HUES64 (cell line): ENCODE data around the gene CLEC14A. TPM values are rescaled to one million over a fixed set of nuclear protein-coding genes. Genes with fewer than 3 reads are reported as not detected.

ENCODE experiments used
- H3K27ac ChIP-seq: 2 replicates; pipeline ENCODE4 v1.7.0; 2013; ENCODE audit warnings: low read depth, low read length, inconsistent platforms
- H3K27me3 ChIP-seq: 2 replicates; pipeline ENCODE4 v1.6.1; 2013; ENCODE audit warnings: mild to moderate bottlenecking, low read length; ENCODE audit not compliant: insufficient read depth
- H3K36me3 ChIP-seq: 2 replicates; pipeline ENCODE4 v1.6.1; 2013; ENCODE audit warnings: mild to moderate bottlenecking, low read length; ENCODE audit not compliant: insufficient read depth
- H3K4me1 ChIP-seq: 2 replicates; pipeline ENCODE4 v1.6.1; 2013; ENCODE audit warnings: mild to moderate bottlenecking, low read length, moderate library complexity; ENCODE audit not compliant: insufficient read depth
- H3K4me3 ChIP-seq: 2 replicates; pipeline ENCODE4 v1.5.1; 2013; ENCODE audit warnings: mild to moderate bottlenecking, low read length, moderate library complexity
- H3K9ac ChIP-seq: 2 replicates; pipeline ENCODE4 v1.6.1; 2013; ENCODE audit warnings: mild to moderate bottlenecking, low read depth, low read length
- H3K9me3 ChIP-seq: 2 replicates; pipeline ENCODE4 v1.6.1; 2013; ENCODE audit warnings: low read depth, low read length; ENCODE audit not compliant: insufficient read depth
- WGBS: fragments of 150-250, 120-280 bp; methylation state at CpG from one replicate; pipeline ENCODE4 v1.1.7; 2013; ENCODE audit warnings: missing lambda C conversion rate; 5-methylcytosine and 5-hydroxymethylcytosine counted together
- polyA plus RNA-seq, 2 experiments: library from polyadenylated mRNA; stranded (reverse); fragments of 50-300 nt; gene quantifications; one replicate each; pipeline ENCODE4 v1.2.3, GENCODE V29; 2013

CLEC14A gene
- polyA plus RNA-seq (2013, experiment 1 of 2): not detected
- 0.13 TPM for polyA plus RNA-seq (2013, experiment 2 of 2)

GRCh38 chr14:38255673-38256532, at the start of gene CLEC14A:
Gene CLEC14A, minus strand, starts transcription at chr14:38256093. Its CDS starts 71 bp downstream, at chr14:38256022.
- Histone ChIP-seq H3K9ac (peak within 1 kb of the TSS; percentile 14; the same call in 1 of the 2 replicates), H3K4me3 (peak within 1 kb of the TSS; percentile 59), H3K4me1 (no peaks in the 10 kb centered on the region), H3K36me3 (no peaks in the 10 kb centered on the region), H3K27ac (no peak within 1 kb of the TSS), H3K27me3 (peaks cover 71% of the 10 kb centered on the region), H3K9me3 (no peaks in the 10 kb centered on the region)
- WGBS: 9% methylated on average over 68 of the region's 68 CpGs

GRCh38 chr14:38302966-38303365, 47.1 kb upstream of the CLEC14A start:
- no peak overlapping the region for H3K4me3 ChIP-seq
- H3K27ac ChIP-seq: no peak overlapping the region
- no peak overlapping the region for H3K9ac ChIP-seq
- no peaks in the 10 kb centered on the region for H3K36me3 ChIP-seq
- peaks cover 15% of the 10 kb centered on the region for H3K27me3 ChIP-seq
- no peaks in the 10 kb centered on the region for H3K4me1 ChIP-seq
- H3K9me3 ChIP-seq: no peaks in the 10 kb centered on the region
- 91% methylated on average over 1 of the region's 1 CpG for WGBS

- Histone ChIP-seq H3K9me3 (no peaks in the 10 kb centered on the region), H3K4me3 (no peak overlapping the region), H3K9ac (no peak overlapping the region), H3K27me3 (peaks cover 6% of the 10 kb centered on the region), H3K36me3 (no peaks in the 10 kb centered on the region), H3K4me1 (no peaks in the 10 kb centered on the region), H3K27ac (no peak overlapping the region)
- 98% methylated on average over 2 of the region's 2 CpGs for WGBS
These were observed 46.1 kb upstream of the CLEC14A start for GRCh38 chr14:38302034-38302433.

- Histone ChIP-seq H3K27ac (no peak overlapping the region), H3K9me3 (no peaks in the 10 kb centered on the region), H3K4me3 (no peak overlapping the region), H3K36me3 (no peaks in the 10 kb centered on the region), H3K27me3 (no peaks in the 10 kb centered on the region; the same call in 1 of the 2 replicates), H3K9ac (no peak overlapping the region), H3K4me1 (no peaks in the 10 kb centered on the region)
- 86% methylated on average over 1 of the region's 1 CpG for WGBS
These were observed 41.8 kb upstream of the CLEC14A start for GRCh38 chr14:38297681-38298080.

- no peaks in the 10 kb centered on the region for H3K9me3 ChIP-seq
- H3K9ac ChIP-seq: no peak overlapping the region
- no peaks in the 10 kb centered on the region for H3K27me3 ChIP-seq
- H3K27ac ChIP-seq: no peak overlapping the region
- no peaks in the 10 kb centered on the region for H3K36me3 ChIP-seq
- H3K4me1 ChIP-seq: no peaks in the 10 kb centered on the region
- H3K4me3 ChIP-seq: no peak overlapping the region
These were observed 36.0 kb upstream of the CLEC14A start for GRCh38 chr14:38291681-38292467.

GRCh38 chr14:38290601-38291188, 34.8 kb upstream of the CLEC14A start:
- H3K36me3 ChIP-seq: no peaks in the 10 kb centered on the region
- no peak overlapping the region for H3K27ac ChIP-seq
- H3K4me1 ChIP-seq: no peaks in the 10 kb centered on the region
- 98% methylated on average over 5 of the region's 5 CpGs for WGBS
- H3K9ac ChIP-seq: no peak overlapping the region
- no peaks in the 10 kb centered on the region for H3K9me3 ChIP-seq
- H3K27me3 ChIP-seq: no peaks in the 10 kb centered on the region
- no peak overlapping the region for H3K4me3 ChIP-seq

- Histone ChIP-seq H3K4me1 (no peaks in the 10 kb centered on the region), H3K27me3 (no peaks in the 10 kb centered on the region), H3K27ac (no peak overlapping the region), H3K9me3 (no peaks in the 10 kb centered on the region), H3K9ac (no peak overlapping the region), H3K36me3 (no peaks in the 10 kb centered on the region), H3K4me3 (no peak overlapping the region)
These were observed 30.6 kb upstream of the CLEC14A start for GRCh38 chr14:38286452-38286851.

GRCh38 chr14:38285962-38286361, 30.1 kb upstream of the CLEC14A start:
- H3K4me1 ChIP-seq: no peaks in the 10 kb centered on the region
- 50% methylated on average over 1 of the region's 2 CpGs for WGBS
- no peak overlapping the region for H3K4me3 ChIP-seq

GRCh38 chr14:38282936-38283335, 27.0 kb upstream of the CLEC14A start:
- H3K9ac ChIP-seq: no peak overlapping the region

More at GRCh38 chr14:38285962-38286361, 30.1 kb upstream of the CLEC14A start:
- H3K9me3 ChIP-seq: no peaks in the 10 kb centered on the region
- H3K9ac ChIP-seq: no peak overlapping the region
- H3K27me3 ChIP-seq: no peaks in the 10 kb centered on the region
- no peak overlapping the region for H3K27ac ChIP-seq
- no peaks in the 10 kb centered on the region for H3K36me3 ChIP-seq

GRCh38 chr14:38280081-38280480, 24.2 kb upstream of the CLEC14A start:
- no peak overlapping the region for H3K4me3 ChIP-seq
- H3K4me1 ChIP-seq: peaks cover under 1% of the 10 kb centered on the region; the same call in 1 of the 2 replicates
- H3K9ac ChIP-seq: no peak overlapping the region
- H3K9me3 ChIP-seq: no peaks in the 10 kb centered on the region
- WGBS: 84% methylated on average over 2 of the region's 2 CpGs
- H3K27ac ChIP-seq: no peak overlapping the region
- H3K27me3 ChIP-seq: no peaks in the 10 kb centered on the region
- no peaks in the 10 kb centered on the region for H3K36me3 ChIP-seq

More at GRCh38 chr14:38282936-38283335, 27.0 kb upstream of the CLEC14A start:
- Histone ChIP-seq H3K9me3 (no peaks in the 10 kb centered on the region), H3K36me3 (no peaks in the 10 kb centered on the region), H3K27ac (no peak overlapping the region), H3K4me1 (no peaks in the 10 kb centered on the region), H3K27me3 (no peaks in the 10 kb centered on the region), H3K4me3 (no peak overlapping the region)

GRCh38 chr14:38279572-38279971, 23.7 kb upstream of the CLEC14A start:
- no peak overlapping the region for H3K27ac ChIP-seq
- peaks cover 4% of the 10 kb centered on the region; the same call in 1 of the 2 replicates for H3K4me1 ChIP-seq
- H3K27me3 ChIP-seq: no peaks in the 10 kb centered on the region
- H3K9ac ChIP-seq: no peak overlapping the region
- no peak overlapping the region for H3K4me3 ChIP-seq
- 100% methylated on average over 1 of the region's 1 CpG for WGBS
- H3K36me3 ChIP-seq: no peaks in the 10 kb centered on the region
- H3K9me3 ChIP-seq: no peaks in the 10 kb centered on the region
